K562 (cell line): ENCODE results near the gene ZNF83. TPM values are rescaled to one million over a fixed set of nuclear protein-coding genes. Genes with fewer than 3 reads are reported as not detected.

ENCODE experiments used
- ADNP ChIP-seq: fragments of 200-800 bp; sonication (Bioruptor generic); IDR thresholded peaks from 2 replicates; pipeline ENCODE4 v1.6.1; 2016; ENCODE audit warnings: missing genetic modification characterization, missing compliant biosample characterization
- C11orf30 ChIP-seq: fragments of 450-650 bp; IDR thresholded peaks from 2 replicates; pipeline ENCODE4 v1.6.1; 2016; ENCODE audit warnings: low read depth, mild to moderate bottlenecking
- CBX3 ChIP-seq, 2 experiments: IDR thresholded peaks; 1 replicate in 1 of 2; 2 replicates in 1 of 2; pipeline ENCODE4 v1.6.1; 2012; ENCODE audit warnings: inconsistent platforms in 2 of 2, low read length in 2 of 2, borderline replicate concordance in 1 of 2, control low read depth in 1 of 2
- E2F6 ChIP-seq, 2 experiments: IDR thresholded peaks; 2 replicates each; pipeline ENCODE4 v1.6.1; 2011; ENCODE audit warnings: borderline replicate concordance in 1 of 2, control low read depth in 1 of 2, low read depth in 1 of 2, low read length in 1 of 2, mild to moderate bottlenecking in 1 of 2, mixed read lengths in 1 of 2, moderate library complexity in 1 of 2; ENCODE audit not compliant: insufficient read depth in 1 of 2, insufficient read length in 1 of 2, poor library complexity in 1 of 2, severe bottlenecking in 1 of 2; ENCODE audit errors: extremely low read depth in 1 of 2
- HMG20A ChIP-seq: fragments of 450-650 bp; formaldehyde crosslinking; conservative IDR thresholded peaks from 2 replicates; pipeline ENCODE4 v1.4.0; 2020; ENCODE audit warnings: mild to moderate bottlenecking, mixed read lengths
- PREB ChIP-seq: sonication (generic); formaldehyde crosslinking; IDR thresholded peaks from 2 replicates; pipeline ENCODE4 v1.8.1; 2023; ENCODE audit warnings: mild to moderate bottlenecking, missing genetic modification reagents
- ZFX ChIP-seq: sonication (generic); formaldehyde crosslinking; IDR thresholded peaks from 2 replicates; pipeline ENCODE4 v1.8.0; 2022; ENCODE audit warnings: mild to moderate bottlenecking, missing genetic modification reagents, moderate library complexity
- polyA plus RNA-seq, 8 experiments: library from polyadenylated mRNA; depleted of rRNA in 4 of 8; stranded (reverse) in 5 of 8; unstranded in 3 of 8; fragments of >200 nt; fragmentation: Nextera tagmentation in 2 of 8; fragmentation: Illumina TruSeq in 1 of 8; extraction: Ambion mirVana in 2 of 8; extraction: Trizol in 1 of 8; gene quantifications; 2 replicates each; pipeline versions ENCODE4 v1.2.1 to v1.2.3, GENCODE V29; 2011 to 2014; ENCODE audit warnings: inconsistent platforms in 1 of 8, missing spikeins in 1 of 8
- total RNA-seq, 7 experiments: library from RNA; depleted of rRNA in 6 of 7; stranded (reverse); fragments of >200 nt in 6 of 7; fragmentation: Illumina TruSeq in 2 of 7; extraction: Trizol in 2 of 7; gene quantifications; 2 replicates each; pipeline versions ENCODE4 v1.2.1 to v1.2.3, GENCODE V29; 2011 to 2021; ENCODE audit warnings: low replicate concordance in 1 of 7
- TF ChIP-seq, protein P1 (sequence below), 2 experiments: fragments of 450-650 bp in 1 of 2; sonication (generic) in 1 of 2; formaldehyde crosslinking in 1 of 2; IDR thresholded peaks; 2 replicates each; pipeline versions ENCODE4 v1.7.1 to v1.9.0; 2016 to 2022; ENCODE audit warnings: inconsistent platforms in 1 of 2, mild to moderate bottlenecking in 1 of 2, missing genetic modification reagents in 1 of 2
- TF ChIP-seq, protein P2 (sequence below), 2 experiments: fragments of 250-450 bp in 1 of 2; fragments of 450-650 bp in 1 of 2; sonication (Bioruptor Pico) in 1 of 2; IDR thresholded peaks; 2 replicates each; pipeline versions ENCODE4 v1.6.1 to v1.8.0; 2016 to 2021; ENCODE audit warnings: mild to moderate bottlenecking in 2 of 2, moderate library complexity in 2 of 2, missing compliant biosample characterization in 1 of 2, missing genetic modification characterization in 1 of 2

ZNF83 gene
- total and polyA plus RNA-seq, 9 of the 15 experiments (the other 6 are each of a cell fraction or from before 2014, with no cell fraction given): 18.6 to 74.3 (median 51.9) TPM

- TF ChIP-seq CBX3 (IDR thresholded peaks at IDR 0.05; ENCODE audit: borderline replicate concordance in 1 of 2, low read length in 2 of 2) (peak in 1 of 2 experiments; percentile 52; a peak in 1 of 3 replicates), C11orf30 (peak; percentile 77), HMG20A (CRISPR knock-in tag) (no peak), ADNP (tag) (no peak), E2F6 (IDR thresholded peaks at IDR 0.05; ENCODE audit: borderline replicate concordance in 1 of 2, extremely low read depth in 1 of 2, insufficient read depth in 1 of 2, insufficient read length in 1 of 2, low read depth in 1 of 2, low read length in 1 of 2, poor library complexity in 1 of 2, severe bottlenecking in 1 of 2) (peak in 1 of 2 experiments; percentile 70), PREB (CRISPR knock-in tag) (no peak), ZFX (CRISPR knock-in tag) (no peak)
- TF ChIP-seq, protein P1, sequence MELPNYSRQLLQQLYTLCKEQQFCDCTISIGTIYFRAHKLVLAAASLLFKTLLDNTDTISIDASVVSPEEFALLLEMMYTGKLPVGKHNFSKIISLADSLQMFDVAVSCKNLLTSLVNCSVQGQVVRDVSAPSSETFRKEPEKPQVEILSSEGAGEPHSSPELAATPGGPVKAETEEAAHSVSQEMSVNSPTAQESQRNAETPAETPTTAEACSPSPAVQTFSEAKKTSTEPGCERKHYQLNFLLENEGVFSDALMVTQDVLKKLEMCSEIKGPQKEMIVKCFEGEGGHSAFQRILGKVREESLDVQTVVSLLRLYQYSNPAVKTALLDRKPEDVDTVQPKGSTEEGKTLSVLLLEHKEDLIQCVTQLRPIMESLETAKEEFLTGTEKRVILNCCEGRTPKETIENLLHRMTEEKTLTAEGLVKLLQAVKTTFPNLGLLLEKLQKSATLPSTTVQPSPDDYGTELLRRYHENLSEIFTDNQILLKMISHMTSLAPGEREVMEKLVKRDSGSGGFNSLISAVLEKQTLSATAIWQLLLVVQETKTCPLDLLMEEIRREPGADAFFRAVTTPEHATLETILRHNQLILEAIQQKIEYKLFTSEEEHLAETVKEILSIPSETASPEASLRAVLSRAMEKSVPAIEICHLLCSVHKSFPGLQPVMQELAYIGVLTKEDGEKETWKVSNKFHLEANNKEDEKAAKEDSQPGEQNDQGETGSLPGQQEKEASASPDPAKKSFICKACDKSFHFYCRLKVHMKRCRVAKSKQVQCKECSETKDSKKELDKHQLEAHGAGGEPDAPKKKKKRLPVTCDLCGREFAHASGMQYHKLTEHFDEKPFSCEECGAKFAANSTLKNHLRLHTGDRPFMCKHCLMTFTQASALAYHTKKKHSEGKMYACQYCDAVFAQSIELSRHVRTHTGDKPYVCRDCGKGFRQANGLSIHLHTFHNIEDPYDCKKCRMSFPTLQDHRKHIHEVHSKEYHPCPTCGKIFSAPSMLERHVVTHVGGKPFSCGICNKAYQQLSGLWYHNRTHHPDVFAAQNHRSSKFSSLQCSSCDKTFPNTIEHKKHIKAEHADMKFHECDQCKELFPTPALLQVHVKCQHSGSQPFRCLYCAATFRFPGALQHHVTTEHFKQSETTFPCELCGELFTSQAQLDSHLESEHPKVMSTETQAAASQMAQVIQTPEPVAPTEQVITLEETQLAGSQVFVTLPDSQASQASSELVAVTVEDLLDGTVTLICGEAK (IDR thresholded peaks at IDR 0.05): no peak
- TF ChIP-seq, protein P1 (CRISPR knock-in tag; IDR thresholded peaks at IDR 0.05): no peak
- TF ChIP-seq, protein P2, sequence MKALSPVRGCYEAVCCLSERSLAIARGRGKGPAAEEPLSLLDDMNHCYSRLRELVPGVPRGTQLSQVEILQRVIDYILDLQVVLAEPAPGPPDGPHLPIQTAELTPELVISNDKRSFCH (CRISPR knock-in tag; IDR thresholded peaks at IDR 0.05): no peak
- TF ChIP-seq, protein P2 (tag; IDR thresholded peaks at IDR 0.05): no peak
Observed at GRCh38 chr19:52665529-52665928, 27.4 kb upstream of the ZNF83 start (continued).
